ENCODE measurements around the gene P3H1. TPM values are rescaled to one million over a fixed set of nuclear protein-coding genes. Genes with fewer than 3 reads are reported as not detected.
"Not testable (repeated sequence)": the region's sequence is repeated elsewhere in the genome, so short reads cannot be mapped to it uniquely, and the experiment has no call there.

Gene P3H1
- total RNA-seq, 1 experiment from 2014 or later, result 32.5 TPM

DNA sequence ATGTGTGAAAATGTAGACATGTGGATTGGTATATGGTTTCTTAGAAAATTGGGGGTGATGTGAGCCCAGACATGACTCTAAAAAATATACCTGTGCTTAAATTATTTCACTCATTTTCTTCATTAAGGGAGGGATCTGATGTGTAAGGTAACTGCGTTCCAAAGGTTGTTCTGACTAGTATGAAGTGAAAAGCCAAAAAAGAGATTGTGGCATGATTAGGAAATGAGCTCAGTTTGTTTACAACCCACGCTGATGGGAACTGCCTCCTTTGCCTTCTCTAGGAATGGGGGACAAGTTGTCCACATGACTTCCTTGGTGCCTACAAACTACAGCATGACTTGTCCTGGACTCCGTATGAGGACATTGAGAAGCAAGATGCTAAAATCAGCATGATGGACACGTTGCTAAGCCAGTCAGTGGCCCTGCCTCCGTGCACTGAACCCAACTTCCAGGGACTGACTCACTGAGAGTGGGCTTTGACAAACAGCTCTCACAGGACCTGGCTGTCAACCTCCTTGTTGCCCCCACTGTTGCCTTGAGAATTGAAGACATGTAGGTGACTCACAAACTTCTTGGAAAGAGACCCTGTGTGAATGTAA, 8.2 kb upstream of the P3H1 start:
- in situ Hi-C loops (cut with HindIII; ENCODE audit: low sequenced_read_pairs), result no loop called here
- no peak for DNase-seq (ENCODE audit: low spot score)

DNA sequence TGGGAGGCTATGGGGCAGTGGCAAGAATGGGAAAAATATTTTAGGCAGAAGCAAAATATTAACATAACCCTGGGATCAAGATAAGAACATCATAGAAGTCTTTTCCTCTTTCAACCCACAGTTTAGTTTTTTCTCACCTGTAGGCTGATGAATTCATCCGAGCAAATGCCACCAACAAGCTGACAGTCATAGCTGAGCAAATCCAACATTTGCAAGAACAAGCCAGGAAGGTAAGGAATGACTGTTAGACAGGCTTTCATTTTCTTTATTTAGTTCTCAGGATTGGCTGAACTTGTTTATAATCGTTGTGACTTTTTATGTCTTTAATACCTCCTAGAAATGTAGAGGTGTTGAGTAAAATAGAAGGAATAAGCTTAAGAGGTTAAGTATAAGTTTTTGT, 6.6 kb upstream of the P3H1 start:
- in situ Hi-C loops (cut with HindIII; ENCODE audit: low sequenced_read_pairs), result no loop called here
- no peak for DNase-seq (ENCODE audit: low spot score)

DNA sequence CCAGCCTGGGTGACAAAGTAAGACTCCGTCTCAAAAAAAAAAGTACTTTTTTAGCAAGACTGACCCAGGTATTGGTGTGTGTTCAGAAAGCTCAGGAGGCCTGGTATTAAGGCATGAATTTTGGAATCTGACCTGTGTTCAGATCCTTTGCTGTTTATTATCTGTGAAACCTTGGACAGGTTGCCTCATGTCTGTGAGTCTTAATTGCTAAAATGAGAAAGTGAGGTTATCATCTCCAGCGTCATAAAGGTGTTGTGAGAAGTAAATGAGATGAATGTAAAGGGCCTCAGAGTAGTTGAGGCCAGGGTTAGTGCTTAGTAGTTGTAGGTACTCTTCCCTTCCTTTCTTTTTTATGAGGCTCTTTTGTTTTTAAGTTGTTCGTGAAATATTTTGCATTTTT, 3.0 kb upstream of the P3H1 start:
- no peak for DNase-seq (ENCODE audit: low spot score)
- in situ Hi-C loops (cut with HindIII; ENCODE audit: low sequenced_read_pairs), result no loop called here

DNA sequence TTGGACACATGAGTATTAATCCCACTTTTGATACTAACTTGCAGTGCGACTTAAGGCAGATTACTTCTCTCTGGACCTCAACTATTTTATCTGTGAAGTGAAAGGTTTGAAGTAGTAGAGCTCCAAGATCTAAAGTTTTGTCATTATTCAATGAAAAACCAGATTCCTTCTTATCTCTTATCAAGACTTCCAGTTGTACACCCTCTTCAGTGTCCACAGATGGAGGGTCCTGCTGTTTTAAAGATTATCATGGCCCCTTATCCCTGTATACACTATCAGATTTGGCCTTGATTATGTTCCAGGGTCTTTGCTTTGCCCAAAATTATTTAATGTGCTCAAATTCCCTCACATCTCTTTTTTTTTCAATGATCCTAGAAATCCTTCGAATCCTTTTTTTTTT, 1.3 kb upstream of the P3H1 start:
- in situ Hi-C loops (cut with HindIII; ENCODE audit: low sequenced_read_pairs), result no loop called here
- no peak for DNase-seq (ENCODE audit: low spot score)

DNA sequence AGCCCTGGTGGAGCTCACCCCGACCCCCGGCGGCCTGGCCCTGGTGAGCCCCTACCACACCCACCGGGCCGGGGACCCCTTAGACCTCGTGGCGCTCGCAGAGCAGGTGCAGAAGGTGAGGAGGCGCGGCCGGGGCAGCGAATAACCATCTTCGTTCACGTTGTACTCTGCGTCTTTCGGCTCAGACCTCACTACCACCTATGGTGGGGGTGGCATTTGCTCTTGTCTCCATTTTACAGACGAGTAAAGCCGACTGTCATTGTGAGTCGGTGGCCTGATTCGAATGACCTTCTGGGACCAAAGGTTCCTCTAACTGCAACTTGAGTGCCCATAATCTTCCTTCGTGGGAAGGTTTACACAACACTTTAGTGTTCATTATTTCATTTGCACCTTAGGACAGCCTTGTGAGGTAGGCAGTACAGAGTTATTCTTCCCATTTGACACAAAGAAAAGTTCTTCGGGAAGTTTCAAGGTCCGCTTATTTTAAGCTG, 727 bp upstream of the P3H1 start:
- in situ Hi-C loops (cut with HindIII; ENCODE audit: low sequenced_read_pairs), result no loop called here
- DNase-seq (ENCODE audit: low spot score), result no peak

DNA sequence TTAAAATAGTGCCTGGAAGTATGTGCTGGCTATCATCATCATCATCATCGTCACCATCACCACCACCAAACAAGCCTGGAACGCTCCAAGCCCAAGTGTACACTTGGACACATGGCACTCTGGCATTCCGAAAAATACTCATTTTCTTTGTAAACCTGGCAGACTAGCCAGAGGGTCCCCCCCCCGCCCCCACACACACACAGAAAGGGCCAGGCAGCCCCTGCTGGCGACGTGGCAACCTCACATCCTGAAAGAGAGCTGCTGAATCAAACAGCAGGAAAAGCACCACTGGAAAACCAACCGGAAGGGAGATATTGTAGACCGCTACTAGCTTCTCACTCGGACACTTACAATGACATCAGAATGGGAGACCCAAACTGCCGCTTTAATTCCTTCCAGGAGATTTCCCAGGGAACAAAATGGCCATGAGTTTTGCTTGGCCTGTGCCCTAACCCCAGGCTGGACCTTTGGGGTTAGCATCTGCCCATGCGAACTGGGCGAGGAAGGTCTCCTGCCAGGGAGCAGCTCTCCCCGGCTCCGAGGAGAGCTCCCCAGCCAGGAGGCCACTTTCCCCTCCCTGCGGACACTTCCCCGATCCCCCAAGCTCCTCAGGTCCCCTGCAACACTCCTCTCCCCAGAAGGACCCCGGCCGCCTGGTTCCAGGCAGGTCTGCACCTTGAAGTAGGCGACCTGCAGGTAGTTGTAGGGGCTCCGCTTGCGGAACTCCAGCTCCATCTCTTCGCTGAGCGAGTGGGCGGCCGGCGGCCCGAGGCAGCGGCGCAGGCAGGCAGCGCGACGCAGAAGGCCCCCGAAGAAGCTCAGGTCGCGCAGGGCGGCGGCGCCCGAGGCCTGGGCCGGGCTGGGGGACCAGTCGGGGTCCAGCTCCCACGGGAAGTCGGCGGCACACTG, 742 bp downstream of the P3H1 start:
- in situ Hi-C loops (cut with HindIII; ENCODE audit: low sequenced_read_pairs), result no loop called here
- peak; percentile 49 for DNase-seq (ENCODE audit: low spot score)

DNA sequence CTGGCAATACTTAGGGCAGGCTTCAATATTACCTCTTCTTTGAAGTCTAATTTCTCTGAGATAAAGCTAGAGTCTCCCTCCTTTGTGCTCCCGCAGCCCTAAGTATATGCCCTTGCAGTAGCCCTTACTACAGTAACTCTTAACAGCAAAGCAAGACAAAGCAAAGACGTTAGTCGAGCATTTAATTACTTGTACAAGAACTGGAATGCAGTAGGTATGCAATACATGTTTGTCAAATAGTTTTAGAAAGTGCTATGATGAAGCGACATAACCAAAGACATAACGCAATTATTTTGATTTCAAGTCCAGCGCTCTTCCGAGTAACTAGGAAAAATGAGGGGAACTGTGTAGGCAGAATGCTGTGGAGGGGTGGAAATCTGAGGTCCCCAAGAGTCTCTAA, 1.6 kb downstream of the P3H1 start:
- in situ Hi-C loops (cut with HindIII; ENCODE audit: low sequenced_read_pairs), result no loop called here

DNA sequence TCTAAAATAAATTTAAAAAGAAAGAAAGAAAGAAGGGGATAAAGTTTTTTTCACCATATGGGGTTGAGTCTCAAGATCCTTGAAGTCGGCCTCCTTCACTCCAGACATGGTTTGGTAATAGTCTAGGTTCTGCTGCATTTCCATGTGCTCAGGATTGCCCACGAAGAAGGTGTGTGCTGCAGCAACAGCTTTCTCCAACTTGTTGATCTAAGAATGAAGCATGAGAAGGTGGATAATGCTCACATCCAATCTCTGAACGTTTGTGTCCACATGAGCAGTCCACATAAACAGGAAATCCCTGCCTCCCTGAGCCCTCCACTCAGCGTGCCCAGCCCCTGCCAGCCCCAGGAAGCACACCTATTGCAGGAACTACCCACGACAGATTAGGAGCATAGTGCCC, 4.6 kb downstream of the P3H1 start:
- DNase-seq (ENCODE audit: low spot score), result no peak
- in situ Hi-C loops (cut with HindIII; ENCODE audit: low sequenced_read_pairs), result no loop called here

More for the DNA sequence above, 1.6 kb downstream of the P3H1 start:
- DNase-seq (ENCODE audit: low spot score), result peak; percentile 16

DNA sequence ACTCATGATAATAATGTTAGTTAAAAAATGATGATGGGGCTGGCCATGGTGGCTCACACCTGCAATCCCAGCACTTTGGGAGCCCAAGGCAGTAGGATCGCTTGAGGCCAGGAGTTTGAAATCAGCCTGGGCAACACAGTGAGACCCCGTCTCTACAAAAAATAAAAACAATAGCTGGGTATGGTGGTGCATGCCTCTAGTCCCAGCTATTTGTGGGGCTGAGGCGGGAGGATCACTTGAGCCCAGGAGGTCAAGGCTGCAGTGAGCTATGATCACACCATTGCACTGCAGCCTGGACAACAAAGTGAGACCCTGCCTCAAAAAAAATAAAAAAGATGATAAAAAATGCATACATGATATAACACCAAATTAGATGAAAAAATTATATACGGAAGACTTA, 5.3 kb downstream of the P3H1 start:
- DNase-seq (ENCODE audit: low spot score), result no peak
- in situ Hi-C loops (cut with HindIII; ENCODE audit: low sequenced_read_pairs), result no loop called here

DNA sequence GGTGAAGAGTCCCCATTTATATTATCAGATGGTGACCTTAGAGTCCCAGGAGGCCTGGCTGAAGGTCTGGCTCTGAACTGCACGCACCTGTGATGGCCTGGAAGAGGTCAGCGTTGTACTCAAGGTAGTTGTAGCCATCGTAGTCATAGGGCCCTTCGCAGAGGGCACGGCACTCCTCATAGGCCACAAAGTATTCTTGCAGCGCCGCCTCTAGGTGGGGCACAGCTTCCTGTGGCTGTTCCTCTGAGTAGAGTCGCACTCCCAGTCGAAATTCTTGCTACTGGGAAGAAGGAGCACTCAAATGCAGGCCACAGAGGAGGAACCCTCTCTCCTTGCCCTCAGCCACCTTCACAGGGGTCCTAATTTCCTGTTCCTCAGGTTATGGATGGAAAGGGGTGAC, 7.7 kb downstream of the P3H1 start:
- no peak for DNase-seq (ENCODE audit: low spot score)
- in situ Hi-C loops (cut with HindIII; ENCODE audit: low sequenced_read_pairs), result no loop called here

DNA sequence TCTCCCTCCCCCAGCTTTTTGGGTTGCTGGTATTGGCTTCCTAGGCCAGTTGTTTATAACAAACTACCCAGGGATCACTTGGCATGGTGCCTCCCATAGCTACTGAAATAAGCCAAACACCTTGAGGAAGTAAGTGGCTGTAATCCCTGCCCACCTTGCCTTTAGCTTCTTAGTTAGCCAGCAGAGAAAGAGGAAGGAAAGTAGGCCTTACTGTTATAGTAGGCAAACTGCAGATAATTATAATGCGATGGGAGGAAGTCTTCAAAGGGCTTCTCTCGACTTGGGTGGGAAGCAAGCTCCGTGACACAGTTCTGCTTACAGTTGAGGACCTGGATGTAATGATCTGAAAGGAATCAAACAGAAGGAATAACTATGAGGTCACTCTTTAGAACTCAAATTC, 8.2 kb downstream of the P3H1 start:
- DNase-seq (ENCODE audit: low spot score), result no peak
- in situ Hi-C loops (cut with HindIII; ENCODE audit: low sequenced_read_pairs), result no loop called here

DNA sequence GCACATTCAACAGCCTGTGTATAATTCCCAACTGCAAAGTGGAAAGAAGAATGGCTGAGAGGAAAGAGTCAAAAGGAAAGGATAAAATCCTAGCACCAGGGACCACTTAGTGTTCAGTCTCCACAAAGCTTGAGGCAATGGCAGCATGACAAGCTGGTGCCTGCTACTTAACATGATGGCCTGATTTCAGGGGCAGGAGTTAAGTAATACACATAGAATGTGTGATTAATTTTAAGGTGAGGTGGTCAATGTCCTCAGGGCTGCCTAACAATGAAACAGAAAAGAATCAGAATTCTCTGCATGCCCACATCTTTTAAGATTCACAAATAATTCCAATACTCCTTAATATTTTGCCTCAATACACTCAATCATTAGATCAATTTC, 8.9 kb downstream of the P3H1 start:
- in situ Hi-C loops (cut with HindIII; ENCODE audit: low sequenced_read_pairs), result no loop called here

DNA sequence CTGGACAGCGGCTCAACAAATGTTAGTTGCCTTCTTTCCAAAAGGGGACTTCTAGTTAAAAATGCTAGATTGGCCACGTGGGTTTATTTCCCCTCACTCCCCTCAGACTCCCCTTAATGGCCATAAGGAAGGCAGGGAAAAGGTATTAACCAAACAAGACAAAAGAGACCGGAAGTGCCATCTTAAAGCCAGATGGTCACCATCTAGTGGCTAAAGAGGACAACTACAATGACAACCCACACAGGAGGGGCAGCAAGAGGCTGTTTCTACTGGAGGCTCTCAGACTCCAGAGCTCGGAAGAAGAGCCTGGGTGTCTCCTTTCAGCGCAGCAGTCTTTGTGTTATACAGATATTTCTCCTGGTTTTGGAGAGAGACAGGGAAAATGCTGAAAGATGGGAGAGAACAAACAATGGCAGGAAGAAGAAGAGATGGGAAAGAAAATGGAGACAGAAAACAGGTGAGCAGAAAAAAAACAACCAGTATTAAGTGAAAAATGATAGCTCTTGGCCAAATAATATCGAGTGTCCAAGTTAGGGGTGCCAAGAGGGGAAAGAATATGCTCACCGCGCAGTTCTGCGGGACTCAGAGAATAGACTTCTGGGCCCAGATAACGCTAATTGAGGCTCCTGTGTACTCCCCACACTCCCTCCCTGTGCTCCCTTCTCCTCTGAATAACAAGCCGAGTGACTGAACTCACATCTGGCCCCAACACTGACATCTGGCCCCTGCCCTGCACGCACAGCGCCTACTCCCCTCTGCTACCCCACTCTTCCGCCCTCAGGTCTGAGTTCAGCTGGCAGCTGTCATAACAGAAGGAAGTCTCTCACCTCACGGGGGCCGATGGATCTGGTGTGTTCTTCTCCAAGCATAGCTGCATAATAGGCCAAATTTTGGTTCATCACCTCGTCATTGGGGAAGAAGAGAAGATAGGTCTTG, 9.6 kb downstream of the P3H1 start:
- DNase-seq (ENCODE audit: low spot score), result peak; percentile 51
- in situ Hi-C loops (cut with HindIII; ENCODE audit: low sequenced_read_pairs), result no loop called here

More for the DNA sequence above, 8.9 kb downstream of the P3H1 start:
- DNase-seq (ENCODE audit: low spot score), result no peak

DNA sequence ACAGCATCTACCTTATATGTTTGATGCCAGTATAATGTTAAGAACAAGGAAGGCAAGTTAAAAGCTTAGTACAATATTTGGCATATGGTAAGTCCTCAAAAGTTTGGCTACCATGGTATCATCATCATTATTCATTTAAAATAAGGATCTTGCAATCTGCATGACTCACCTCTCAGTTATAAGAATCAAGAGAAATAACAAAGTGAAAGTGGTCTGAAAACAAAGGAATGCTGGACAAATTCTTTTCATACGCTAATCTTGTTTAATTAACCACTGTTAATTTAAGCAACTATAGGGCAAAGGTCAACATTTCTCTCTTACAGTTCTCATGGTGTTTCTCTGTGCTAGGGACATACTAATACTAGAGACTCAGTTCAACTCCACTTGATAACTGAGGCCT, 13.8 kb downstream of the P3H1 start:
- in situ Hi-C loops (cut with HindIII; ENCODE audit: low sequenced_read_pairs), result no loop called here
- DNase-seq (ENCODE audit: low spot score), result no peak

DNA sequence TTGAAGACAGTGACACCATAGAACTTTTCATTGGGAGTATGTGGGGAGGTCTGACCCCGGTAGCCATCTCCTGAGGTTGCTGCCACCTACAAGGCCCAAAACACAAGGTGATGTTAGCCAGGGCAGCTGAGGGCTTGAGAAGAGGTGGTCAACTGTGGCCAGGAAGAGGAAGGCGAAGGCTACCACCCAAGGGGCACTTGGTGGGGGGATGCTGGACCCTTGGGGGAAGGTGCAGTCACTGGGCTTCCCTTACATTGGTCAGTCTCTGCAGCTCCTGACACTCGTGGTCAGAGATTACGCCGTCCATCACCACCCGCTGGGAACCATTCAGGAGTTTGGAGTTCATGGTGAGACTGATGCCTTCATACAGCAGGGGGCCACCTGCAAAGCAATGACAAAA, 14.5 kb downstream of the P3H1 start:
- in situ Hi-C loops (cut with HindIII; ENCODE audit: low sequenced_read_pairs), result no loop called here
- no peak for DNase-seq (ENCODE audit: low spot score)

DNA sequence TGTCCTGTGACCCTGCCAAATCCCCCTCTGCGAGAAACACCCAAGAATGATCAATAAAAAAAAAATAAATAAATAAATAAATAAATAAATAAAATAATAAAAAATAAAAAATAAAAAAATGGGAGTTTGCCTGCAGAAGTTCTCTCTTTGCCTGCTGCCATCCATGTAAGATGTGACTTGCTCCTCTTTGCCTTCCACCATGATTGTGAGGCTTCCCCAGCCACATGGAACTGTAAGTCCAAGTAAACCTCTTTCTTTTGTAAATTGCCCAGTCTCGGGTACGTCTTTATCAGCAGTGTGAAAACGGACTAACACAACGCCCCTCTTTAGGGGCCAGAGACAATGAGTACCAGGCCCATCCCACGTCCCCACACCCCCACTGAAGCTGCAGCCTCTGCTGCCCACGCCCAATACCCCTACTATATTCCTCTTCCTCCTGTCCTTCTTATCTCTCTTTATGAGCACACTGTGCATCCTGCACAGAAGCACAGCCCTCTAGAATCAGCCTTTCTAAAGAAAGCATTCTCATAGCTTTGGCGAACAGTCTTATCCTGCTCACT, 15.2 kb downstream of the P3H1 start:
- in situ Hi-C loops (cut with HindIII; ENCODE audit: low sequenced_read_pairs), result not testable (repeated sequence)

DNA sequence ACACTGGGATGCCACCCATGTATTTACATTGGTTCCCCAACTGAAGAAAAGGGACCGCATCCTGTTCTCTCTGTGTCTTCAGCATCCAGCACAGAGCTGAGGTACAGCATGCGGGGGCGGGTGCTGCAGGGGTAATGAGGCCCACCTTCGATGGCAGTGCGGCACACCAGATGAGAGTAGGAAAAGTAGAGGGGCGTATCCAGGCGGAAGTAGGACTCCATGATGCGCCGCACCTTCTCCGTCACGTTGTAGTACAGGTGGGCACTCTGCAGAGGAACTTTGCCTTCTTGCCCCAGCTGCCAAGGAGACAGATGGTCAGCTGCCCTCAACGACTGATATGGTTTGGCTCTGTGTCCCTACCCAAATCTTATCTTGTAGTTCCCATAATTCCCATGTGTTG, 16.8 kb downstream of the P3H1 start:
- in situ Hi-C loops (cut with HindIII; ENCODE audit: low sequenced_read_pairs), result no loop called here
- DNase-seq (ENCODE audit: low spot score), result no peak

More for the DNA sequence above, 15.2 kb downstream of the P3H1 start:
- DNase-seq (ENCODE audit: low spot score), result not testable (repeated sequence)

DNA sequence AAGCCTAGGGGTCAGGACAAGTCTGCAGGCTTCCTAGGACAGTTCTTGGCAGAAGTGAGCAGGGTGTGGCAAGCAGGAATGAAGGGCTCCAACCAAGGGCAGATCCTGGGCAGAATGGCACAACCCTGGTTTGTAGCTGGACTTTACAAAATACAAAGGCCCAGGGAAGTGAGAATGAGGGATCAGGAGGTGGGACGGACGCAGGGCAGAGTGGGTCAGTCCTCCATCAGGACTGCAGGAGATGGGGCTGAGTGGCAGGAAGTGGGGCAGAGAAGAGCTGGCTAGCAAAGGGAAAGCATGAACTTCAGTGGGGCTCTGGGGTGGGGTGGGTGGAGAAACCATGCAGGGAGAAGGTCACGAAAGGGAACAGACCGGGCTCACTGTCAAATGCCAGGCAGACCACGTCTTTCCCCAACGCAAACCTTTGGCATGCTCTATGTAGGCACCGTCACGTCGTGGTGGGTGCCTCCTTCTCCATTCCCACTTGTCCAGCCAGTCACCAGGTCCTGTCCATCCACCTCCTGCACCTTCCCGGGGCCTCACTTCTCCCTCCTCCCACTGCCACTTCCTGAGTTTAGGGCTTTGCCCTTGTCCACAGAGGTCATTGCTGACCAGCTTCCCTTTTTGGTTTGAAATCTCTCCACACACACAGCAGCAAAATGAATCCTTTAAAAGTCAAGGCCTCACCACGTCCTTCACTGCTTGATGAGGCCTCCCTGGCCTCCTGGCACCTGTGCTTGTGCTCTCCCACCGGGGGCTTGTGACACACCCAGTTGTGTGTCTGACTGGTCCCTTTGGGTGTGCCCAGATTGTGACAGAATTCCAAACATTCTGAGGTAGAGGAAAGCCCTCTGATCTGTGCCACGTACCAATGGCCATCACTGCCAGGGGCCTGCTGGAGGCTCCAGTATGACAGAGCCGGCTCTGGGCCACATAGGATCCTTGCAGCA, 18.1 kb downstream of the P3H1 start:
- no peak for DNase-seq (ENCODE audit: low spot score)
- in situ Hi-C loops (cut with HindIII; ENCODE audit: low sequenced_read_pairs), result no loop called here
